Hepatocyte (in vitro differentiated cells): ENCODE results near the gene PHKB. TPM values are rescaled to one million over a fixed set of nuclear protein-coding genes. Genes with fewer than 3 reads are reported as not detected.

Experiments
- DNase-seq: peaks from one replicate; pipeline ENCODE4 v3.0.0-alpha.2; 2016; ENCODE audit warnings: low spot score
- H2AFZ ChIP-seq: fragments of 200-600 bp; sonication (generic); 2 replicates; pipeline ENCODE4 v1.6.0; 2016; ENCODE audit warnings: antibody characterized with exemption, mild to moderate bottlenecking
- H3K27ac ChIP-seq: fragments of 200-600 bp; sonication (generic); 2 replicates; pipeline ENCODE4 v1.5.1; 2016; ENCODE audit warnings: mild to moderate bottlenecking
- H3K27me3 ChIP-seq: fragments of 200-600 bp; sonication (generic); 2 replicates; pipeline ENCODE4 v1.6.1; 2016
- H3K36me3 ChIP-seq: fragments of 200-600 bp; sonication (generic); replicated peaks from 2 replicates; pipeline ENCODE4 v1.5.1; 2016; ENCODE audit warnings: low read depth; ENCODE audit not compliant: insufficient read depth
- H3K4me1 ChIP-seq: fragments of 200-600 bp; sonication (generic); 2 replicates; pipeline ENCODE4 v1.5.1; 2016; ENCODE audit warnings: mild to moderate bottlenecking, moderate library complexity; ENCODE audit not compliant: insufficient read depth
- H3K4me2 ChIP-seq: fragments of 200-600 bp; sonication (generic); 2 replicates; pipeline ENCODE4 v1.6.0; 2016
- H3K4me3 ChIP-seq: fragments of 200-600 bp; sonication (generic); 2 replicates; pipeline ENCODE4 v1.5.1; 2016; ENCODE audit warnings: mild to moderate bottlenecking
- H3K79me2 ChIP-seq: fragments of 200-600 bp; sonication (generic); 2 replicates; pipeline ENCODE4 v1.6.0; 2017; ENCODE audit warnings: mild to moderate bottlenecking
- H3K9me2 ChIP-seq: fragments of 200-600 bp; sonication (generic); replicated peaks from 2 replicates; pipeline ENCODE4 v1.6.0; 2017; ENCODE audit warnings: mild to moderate bottlenecking; ENCODE audit not compliant: insufficient read depth
- H3K9me3 ChIP-seq: fragments of 200-600 bp; sonication (generic); 2 replicates; pipeline ENCODE4 v1.5.1; 2016; ENCODE audit warnings: low read depth, mild to moderate bottlenecking
- H4K20me1 ChIP-seq: fragments of 200-600 bp; sonication (generic); 2 replicates; pipeline ENCODE4 v1.6.0; 2016; ENCODE audit warnings: mild to moderate bottlenecking; ENCODE audit not compliant: insufficient read depth, poor library complexity, severe bottlenecking
- CTCF ChIP-seq: fragments of 200-600 bp; sonication (generic); IDR thresholded peaks from 2 replicates; pipeline ENCODE4 v1.5.1; 2016; ENCODE audit warnings: antibody characterized with exemption, mild to moderate bottlenecking; ENCODE audit not compliant: poor library complexity
- EZH2 ChIP-seq: fragments of 200-600 bp; sonication (generic); IDR thresholded peaks from 2 replicates; pipeline ENCODE4 v1.6.1; 2016; ENCODE audit warnings: antibody characterized with exemption, mild to moderate bottlenecking, borderline replicate concordance
- EZH2phosphoT487 ChIP-seq: fragments of 200-600 bp; sonication (generic); IDR thresholded peaks from one replicate; pipeline ENCODE4 v1.6.1; 2018; ENCODE audit warnings: antibody characterized with exemption, mild to moderate bottlenecking, low read depth, moderate library complexity; ENCODE audit not compliant: unreplicated experiment, severe bottlenecking
- WGBS: methylation state at CpG from one replicate; pipeline ENCODE4 v1.1.6; 2016; ENCODE audit warnings: low lambda C conversion rate; ENCODE audit errors: missing lambda C conversion rate; 5-methylcytosine and 5-hydroxymethylcytosine counted together
- polyA plus RNA-seq: library from polyadenylated mRNA; unstranded; fragments of >200 nt; fragmentation: Nextera tagmentation; extraction: Ambion mirVana; gene quantifications from 2 replicates; pipeline ENCODE4 v1.2.1, GENCODE V29; 2016
- total RNA-seq: library from RNA; depleted of rRNA; stranded (reverse); fragments of >200 nt; gene quantifications from 2 replicates; pipeline ENCODE4 v1.2.3, GENCODE V29; 2014

Gene PHKB
- total and polyA plus RNA-seq, 2 experiments from 2014 or later = 28.7 to 71.7 TPM

DNA sequence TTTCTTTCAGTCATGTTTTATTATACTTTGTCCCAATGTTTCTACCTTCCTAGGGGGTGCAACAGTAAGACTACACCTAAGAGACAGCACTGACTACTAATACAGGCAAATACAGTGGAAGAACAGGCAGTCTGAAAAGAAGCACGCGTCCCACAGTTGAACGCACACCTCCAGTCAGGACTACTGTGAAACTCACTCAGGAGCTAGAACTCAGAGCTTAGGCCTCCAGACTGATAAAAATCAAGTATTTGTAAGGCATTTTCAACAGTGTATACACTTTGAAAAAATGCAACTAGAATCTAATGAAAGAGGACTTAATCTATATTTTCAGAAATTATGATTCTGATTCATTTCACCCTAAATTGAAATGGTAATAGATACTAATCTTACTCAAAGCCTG lies 14.7 kb upstream of the PHKB start:
- Histone ChIP-seq H4K20me1 (no peaks in the 10 kb centered on the region), H3K79me2 (peaks cover 11% of the 10 kb centered on the region), H3K36me3 (no peaks in the 10 kb centered on the region), H3K4me1 (peaks cover 4% of the 10 kb centered on the region), H3K9me2 (no peaks in the 10 kb centered on the region), H2AFZ (no peak overlapping the region), H3K27me3 (no peaks in the 10 kb centered on the region), H3K27ac (no peak overlapping the region), H3K4me3 (no peak overlapping the region), H3K9me3 (no peaks in the 10 kb centered on the region), H3K4me2 (no peak overlapping the region)
- no peak for DNase-seq
- WGBS = 97% methylated on average over 3 of the region's 3 CpGs
- TF ChIP-seq EZH2 (no peak), CTCF (no peak), EZH2phosphoT487 (no peak)

GRCh38 chr16:47448830-47449575 lies 12.1 kb upstream of the PHKB start:
- no peak overlapping the region for H3K27ac ChIP-seq
- no peaks in the 10 kb centered on the region for H3K9me2 ChIP-seq
- H4K20me1 ChIP-seq = no peaks in the 10 kb centered on the region
- DNase-seq = no peak
- H2AFZ ChIP-seq = no peak overlapping the region
- TF ChIP-seq CTCF (no peak), EZH2phosphoT487 (no peak), EZH2 (no peak)
- no peak overlapping the region for H3K4me2 ChIP-seq
- no peaks in the 10 kb centered on the region for H3K9me3 ChIP-seq
- peaks cover 4% of the 10 kb centered on the region for H3K4me1 ChIP-seq
- 77% methylated on average over 3 of the region's 3 CpGs for WGBS
- H3K79me2 ChIP-seq = peaks cover 6% of the 10 kb centered on the region
- no peaks in the 10 kb centered on the region for H3K36me3 ChIP-seq
- no peaks in the 10 kb centered on the region for H3K27me3 ChIP-seq
- H3K4me3 ChIP-seq = no peak overlapping the region

GRCh38 chr16:47449788-47450187 lies 11.3 kb upstream of the PHKB start:
- Histone ChIP-seq H4K20me1 (no peaks in the 10 kb centered on the region), H3K9me3 (no peaks in the 10 kb centered on the region), H2AFZ (no peak overlapping the region), H3K79me2 (peaks cover 3% of the 10 kb centered on the region), H3K27me3 (no peaks in the 10 kb centered on the region), H3K9me2 (no peaks in the 10 kb centered on the region), H3K4me3 (no peak overlapping the region), H3K4me1 (peaks cover 4% of the 10 kb centered on the region), H3K4me2 (no peak overlapping the region), H3K36me3 (no peaks in the 10 kb centered on the region), H3K27ac (no peak overlapping the region)
- TF ChIP-seq EZH2 (no peak), CTCF (no peak)
- 100% methylated on average over 3 of the region's 3 CpGs for WGBS
- DNase-seq = no peak
